ENCODE data around the gene FRMD4B.
"Not testable (repeated sequence)": the region's sequence is repeated elsewhere in the genome, so short reads cannot be mapped to it uniquely, and the experiment has no call there.

The FRMD4B gene

DNA sequence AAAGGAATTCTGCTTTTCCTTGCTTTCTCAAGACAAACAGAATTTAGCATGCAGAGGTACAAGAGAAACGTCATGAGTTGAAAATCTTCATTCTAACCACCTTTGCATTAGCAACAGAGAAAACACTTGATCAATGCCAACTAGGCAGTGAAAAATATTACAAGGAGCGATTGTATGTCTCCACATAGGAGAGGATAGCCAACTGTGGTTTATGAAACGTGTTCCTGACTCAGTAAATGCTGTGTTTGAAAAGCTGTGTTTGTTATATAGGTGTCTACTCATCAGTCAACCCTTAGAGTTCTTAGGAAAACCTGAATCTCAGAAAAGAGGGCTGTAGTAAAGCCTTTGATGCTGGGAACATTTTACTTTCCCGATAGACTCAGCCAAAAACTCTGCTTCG, 102.4 kb downstream of the FRMD4B start:
- no peak for DNase-seq (ENCODE audit: low read depth)

DNA sequence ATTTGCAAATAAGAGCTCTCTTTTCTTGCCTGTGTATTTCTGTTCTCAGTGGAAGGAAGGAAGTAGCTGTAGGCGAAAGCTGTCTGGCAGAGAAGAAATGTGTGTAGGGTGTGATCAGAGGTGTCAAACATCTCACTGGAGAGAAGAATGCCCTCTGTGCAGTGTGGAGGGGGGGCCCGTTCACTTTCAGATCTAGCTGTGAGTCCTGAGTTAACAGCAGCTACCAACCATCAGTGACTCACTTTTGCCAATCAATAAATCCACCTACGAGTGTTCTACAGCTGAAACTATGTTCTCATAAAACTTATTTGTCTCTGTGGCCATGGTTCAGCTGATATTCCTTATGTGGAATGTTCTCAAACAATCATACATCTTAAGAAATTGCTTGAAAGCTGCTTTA, 103.7 kb downstream of the FRMD4B start:
- no peak for DNase-seq (ENCODE audit: low read depth)

DNA sequence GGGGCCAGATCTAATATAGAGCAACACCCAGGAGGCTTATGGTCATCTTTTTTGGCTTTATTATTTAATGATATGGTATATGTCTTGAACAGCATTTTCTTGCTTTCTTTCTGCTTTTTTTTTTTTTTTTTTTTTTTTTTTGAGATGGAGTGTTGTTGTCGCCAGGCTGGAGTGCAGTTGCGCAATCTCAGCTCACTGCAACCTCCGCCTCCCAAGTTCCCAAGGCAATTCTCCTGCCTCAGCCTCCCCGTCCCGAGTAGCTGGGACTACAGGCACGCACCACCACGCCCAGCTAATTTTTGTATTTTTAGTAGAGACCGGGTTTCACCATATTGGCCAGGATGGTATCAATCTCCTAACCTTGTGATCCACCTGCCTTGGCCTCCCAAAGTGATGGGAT, 108.5 kb downstream of the FRMD4B start:
- not testable (repeated sequence) for DNase-seq (ENCODE audit: low read depth)

DNA sequence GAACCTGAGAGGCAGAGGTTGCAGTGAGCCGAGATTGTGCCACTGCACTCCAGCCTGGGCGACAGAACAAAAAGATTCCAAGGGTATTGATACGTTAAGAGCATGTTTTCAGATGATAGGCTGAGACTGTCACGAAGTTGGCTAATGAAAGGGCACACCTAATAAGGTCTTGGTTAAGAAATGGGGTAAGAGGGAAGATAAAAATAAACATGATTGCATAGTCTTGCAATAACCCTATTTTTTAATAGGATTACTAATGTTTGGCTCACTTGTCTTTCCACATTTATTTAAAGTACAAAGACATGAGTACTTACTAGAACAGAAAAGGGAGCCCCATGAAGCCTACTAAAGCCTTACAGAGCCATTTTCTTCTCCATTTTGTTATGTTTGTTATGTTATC, 109.0 kb downstream of the FRMD4B start:
- DNase-seq (ENCODE audit: low read depth): no peak

DNA sequence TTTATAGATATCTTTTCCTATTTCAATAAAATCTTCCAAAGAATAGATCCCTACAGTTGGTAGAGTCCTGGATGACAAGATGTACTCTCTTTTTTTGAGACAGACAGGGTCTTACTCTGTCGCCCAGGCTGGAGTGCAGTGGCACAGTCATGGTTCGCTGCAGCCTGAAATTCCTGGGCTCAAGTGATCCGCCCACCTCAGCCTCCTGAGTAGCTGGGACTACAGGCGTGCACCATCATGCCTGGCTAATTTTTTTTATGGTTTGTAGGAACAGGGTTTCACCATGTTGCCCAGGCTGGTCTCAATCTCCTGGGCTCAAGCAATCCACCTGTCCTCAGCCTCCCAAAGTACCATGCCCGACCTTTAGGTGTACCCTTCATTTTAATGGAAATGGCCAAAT, 109.7 kb downstream of the FRMD4B start:
- not testable (repeated sequence) for DNase-seq (ENCODE audit: low read depth)

DNA sequence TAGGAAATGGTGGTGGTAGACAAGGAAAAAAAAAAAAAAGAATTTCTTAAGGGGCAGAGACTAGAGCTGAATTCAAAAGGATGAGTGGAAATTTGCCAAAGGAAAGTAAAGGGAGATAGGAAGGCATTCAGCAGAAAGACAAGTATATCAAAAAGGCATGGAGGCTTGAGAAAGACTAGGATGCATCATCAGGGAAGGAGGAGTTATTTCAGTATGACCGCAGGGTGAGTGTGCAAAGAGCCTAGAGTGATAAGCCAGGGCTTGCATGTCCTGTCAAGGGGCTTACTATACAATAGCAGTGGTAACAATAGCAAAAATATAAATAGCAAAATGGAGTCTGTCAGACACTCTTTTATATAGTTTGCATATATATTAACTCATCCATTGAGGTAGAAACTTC, 112.0 kb downstream of the FRMD4B start:
- peak; percentile 36 for DNase-seq (ENCODE audit: low read depth)

DNA sequence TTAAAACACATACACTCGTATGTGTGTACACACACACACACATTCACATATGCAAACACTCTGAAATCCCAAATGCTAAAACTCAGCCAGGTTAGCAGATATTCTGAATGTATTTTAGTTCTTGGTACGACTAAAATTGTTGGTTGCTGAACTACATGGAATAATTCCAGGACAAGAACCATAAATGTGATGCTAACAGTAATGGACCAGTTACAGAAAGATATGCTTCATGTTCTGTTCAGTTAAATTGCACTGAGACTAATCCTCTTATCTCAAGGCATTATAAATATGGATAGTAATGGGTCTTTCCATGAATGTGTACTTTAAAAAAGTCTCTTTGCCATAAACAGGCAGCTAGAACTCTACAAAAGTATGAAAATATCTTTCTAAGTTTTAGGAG, 113.3 kb downstream of the FRMD4B start:
- DNase-seq (ENCODE audit: low read depth): no peak

DNA sequence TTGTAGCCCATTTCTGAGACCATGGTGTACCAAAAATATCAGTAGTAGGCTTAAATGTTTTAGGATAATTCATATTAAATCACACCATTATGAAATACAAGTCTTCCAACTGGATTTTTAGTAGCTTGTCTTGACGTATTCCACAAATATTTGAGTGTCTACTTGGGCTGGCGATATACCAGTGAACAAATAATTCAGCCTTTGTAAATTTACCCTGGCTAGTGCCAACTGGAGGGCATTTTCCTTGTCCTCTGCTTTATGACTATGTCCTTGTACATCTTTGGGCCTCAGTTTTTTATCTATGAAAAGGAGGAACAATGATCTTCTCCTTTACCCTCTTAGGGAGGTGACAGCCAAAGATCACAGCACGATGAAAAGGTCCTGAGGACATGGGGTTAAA, 114.8 kb downstream of the FRMD4B start:
- DNase-seq (ENCODE audit: low read depth): no peak

DNA sequence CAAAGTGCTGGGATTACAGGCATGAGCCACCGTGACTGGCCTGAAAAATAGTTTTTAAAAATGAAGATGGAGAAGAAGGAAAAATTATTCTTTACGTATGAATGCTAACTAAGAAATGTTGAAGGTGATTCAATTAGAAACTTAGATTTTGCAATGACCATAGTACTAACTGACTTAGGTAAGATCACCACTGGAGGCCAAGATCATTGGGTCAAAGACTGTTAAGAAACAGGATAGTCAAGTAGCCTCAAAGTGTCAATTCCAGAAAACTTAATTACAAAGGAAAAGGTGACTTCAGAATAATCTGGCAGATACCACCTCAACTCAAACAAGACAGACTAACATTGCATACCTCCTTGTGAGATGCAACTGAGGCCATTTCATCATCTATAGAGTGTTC, 119.3 kb downstream of the FRMD4B start:
- DNase-seq (ENCODE audit: low read depth): no peak

DNA sequence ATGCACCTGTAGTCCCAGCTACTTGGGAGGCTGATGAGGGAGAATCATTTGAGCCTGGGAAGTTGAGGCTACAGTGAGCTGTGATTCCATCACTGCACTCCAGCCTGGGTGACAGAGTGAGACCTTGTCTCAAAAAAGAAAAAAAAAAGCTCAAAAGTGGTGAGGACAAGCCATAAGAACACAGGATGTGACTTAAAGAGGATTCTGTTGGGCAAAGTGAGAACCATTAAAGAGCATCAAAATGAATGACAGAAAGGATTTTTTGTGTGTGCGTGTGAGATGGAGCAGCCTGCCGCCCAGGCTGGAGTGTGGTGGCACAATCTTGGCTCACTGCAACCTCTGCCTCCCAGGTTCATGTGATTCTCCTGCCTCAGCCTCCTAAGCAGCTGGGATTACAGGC, 119.8 kb downstream of the FRMD4B start:
- not testable (repeated sequence) for DNase-seq (ENCODE audit: low read depth)

DNA sequence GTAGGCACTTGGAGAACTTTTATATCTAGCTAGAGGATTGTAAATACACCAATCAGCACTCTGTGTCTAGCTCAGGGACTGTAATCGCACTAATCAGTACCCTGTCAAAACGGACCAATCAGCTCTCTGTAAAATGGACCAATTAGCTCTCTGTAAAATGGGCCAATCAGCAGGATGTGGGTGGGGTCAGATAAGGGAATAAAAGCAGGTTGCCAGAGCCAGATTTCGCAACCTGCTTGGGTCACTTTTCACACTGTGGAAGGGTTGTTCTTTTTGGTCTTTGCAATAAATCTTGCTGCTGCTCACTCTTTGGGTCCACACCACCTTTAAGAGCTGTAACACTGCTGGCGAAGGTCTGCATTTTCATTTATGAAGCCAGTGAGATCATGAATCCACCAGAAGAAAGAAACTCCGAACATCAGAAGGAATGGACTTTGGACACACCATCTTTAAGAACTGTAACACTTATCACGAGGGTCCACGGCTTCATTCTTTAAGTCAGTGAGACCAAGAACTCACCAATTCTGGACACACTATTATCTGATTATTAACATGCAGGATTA, 125.0 kb downstream of the FRMD4B start:
- not testable (repeated sequence) for DNase-seq (ENCODE audit: low read depth)

DNA sequence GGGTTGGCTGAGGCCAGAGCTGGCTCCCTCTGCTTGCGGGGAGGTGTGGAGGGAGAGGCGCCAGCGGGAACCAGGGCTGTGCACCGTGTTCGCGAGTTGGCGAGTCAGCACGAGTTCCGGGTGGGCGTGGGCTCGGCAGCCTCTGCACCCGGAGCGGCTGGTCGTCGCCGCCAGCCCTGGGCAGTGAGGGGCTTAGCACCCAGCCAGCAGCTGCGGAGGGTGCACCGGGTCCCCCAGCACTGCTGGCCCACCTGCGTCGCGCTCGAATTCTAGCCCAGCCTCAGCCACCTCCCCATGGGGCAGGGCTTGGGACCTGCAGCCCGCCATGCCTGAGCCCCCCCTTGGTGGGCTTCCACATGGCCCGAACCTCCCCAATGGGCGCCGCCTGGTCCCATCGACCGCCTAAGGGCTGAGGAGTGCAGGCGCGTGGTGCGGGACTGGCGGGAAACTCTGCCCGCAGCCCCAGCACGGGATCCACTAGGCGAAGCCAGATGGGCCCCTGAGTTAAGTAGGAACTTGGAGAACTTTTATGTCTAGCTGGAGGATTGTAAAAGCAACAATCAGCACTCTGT, 125.6 kb downstream of the FRMD4B start:
- DNase-seq (ENCODE audit: low read depth): no peak

DNA sequence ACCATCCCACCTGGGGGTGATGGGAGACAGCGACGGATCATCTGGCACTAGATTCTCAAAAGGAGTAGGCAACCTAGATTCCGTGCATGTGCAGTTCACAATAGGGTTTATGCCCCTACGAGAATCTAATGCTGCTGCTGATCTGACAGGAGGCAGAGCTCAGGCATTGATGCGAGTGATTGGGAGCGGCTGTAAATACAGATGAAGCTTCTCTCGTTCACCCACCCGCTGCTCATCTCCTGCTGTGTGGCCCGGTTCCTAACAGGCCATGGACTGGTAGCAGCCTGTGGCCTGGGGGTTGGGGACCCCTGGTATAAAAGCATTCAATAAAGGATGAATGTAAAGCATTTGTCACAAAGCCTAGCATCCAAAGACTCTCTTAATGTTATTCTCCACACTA, 126.8 kb downstream of the FRMD4B start:
- DNase-seq (ENCODE audit: low read depth): no peak

DNA sequence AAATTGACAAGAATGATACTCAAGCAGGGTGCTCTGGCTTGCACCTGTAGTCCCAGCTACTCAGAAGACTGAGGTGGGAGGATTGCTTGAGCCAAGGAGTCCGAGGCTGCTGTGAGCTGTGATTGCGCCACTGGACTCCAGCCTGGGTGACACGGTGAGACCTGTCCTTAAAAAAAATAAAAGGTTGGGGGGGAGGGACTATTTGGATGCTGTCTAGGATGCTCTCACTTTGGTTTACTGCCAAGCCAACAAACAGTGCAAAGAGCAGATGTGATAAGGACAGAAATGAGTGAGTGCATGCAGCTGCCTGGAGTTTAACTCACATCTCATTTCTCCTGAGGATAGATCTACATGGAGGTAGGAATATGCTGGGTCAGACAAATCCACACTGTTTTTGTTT, 130.0 kb downstream of the FRMD4B start:
- DNase-seq (ENCODE audit: low read depth): no peak

DNA sequence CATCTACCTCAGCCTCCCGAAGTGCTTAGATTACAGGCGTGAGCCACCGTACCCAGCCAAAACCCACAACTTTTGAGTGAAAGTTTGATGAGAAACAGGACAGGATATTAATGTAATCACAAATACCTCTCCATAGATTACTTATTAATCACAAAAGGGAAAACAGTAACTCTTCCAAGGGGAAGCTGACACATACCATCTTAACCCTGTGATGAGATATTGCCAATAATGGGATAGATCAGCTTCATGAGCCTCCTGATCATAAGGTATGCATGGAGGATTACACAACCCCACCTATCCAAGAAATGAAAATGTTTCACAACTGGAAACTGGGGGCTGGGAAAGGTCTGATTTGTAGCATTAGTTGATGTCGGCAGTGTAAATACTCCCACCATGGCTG, 131.5 kb downstream of the FRMD4B start:
- no peak for DNase-seq (ENCODE audit: low read depth)

DNA sequence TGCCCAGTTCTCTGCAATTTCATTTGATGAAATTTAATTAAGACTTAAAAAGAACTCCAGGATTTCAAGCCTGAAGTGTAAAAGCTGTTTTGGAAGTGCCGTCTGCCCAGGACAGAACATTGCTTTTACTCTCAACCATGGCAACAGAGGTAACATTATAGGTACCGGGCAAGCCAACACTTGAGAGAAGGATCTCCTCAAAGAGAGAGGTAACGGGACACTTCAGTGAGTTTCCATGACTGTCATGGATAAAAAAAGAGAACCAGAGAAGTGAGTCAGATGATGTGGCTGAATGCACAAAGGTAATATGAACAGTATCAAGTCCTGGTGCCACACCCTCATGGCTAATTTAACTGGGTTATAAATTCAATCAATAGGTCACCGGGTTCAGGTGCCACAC, 133.3 kb downstream of the FRMD4B start:
- DNase-seq (ENCODE audit: low read depth): no peak

DNA sequence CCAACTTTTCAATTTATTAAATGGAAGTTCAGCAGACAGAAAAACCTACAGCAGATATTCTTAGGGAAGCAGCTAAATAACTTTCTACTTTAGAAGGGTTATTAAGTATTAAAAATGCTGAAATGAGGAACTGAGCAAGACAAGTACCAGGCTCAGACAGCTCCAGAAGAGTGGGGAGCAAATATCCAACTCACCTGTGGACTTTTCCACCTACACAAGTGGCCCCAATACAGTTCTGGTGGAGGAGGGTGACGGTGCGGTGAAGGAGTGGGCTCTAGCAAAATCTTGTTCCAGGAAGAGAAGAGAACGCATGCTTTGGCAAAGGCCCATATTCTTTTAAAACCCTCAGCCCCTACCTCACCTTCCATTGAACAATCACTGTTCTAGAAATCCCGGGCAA, 133.7 kb downstream of the FRMD4B start:
- no peak for DNase-seq (ENCODE audit: low read depth)

DNA sequence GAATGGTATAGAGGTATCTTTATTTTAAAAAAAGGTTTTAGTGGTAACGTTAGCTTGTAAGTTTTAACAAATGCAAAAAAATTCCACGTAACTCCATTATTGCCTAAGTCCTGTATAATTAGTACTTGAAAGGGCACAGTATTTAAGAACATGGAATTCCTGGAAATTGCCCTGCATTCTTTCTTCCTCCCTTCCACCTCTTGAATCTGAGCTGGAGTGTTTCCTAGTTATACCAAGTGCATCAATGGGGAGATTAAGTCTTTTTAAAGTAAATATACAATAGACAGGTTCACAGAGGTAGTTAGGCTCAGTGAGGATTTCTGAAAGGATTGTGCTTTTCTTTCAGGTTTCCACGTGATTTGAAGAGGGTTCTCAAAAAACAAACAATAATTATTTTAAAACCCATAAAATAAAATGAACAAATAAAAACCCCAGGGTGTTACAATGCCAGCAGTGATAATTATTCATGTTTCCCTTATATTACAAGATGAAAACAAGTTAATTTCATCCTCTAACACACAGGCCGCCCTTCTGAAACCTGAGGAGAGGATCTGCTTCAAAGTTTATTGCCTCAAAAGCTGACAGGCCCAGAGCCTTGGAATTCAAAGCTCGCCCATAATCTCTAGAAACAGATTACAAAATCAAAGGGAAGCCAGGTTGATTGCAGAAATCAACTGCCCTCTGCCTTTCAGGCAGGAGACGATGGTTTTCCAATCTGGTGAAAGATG, 134.6 kb downstream of the FRMD4B start:
- no peak for DNase-seq (ENCODE audit: low read depth)

DNA sequence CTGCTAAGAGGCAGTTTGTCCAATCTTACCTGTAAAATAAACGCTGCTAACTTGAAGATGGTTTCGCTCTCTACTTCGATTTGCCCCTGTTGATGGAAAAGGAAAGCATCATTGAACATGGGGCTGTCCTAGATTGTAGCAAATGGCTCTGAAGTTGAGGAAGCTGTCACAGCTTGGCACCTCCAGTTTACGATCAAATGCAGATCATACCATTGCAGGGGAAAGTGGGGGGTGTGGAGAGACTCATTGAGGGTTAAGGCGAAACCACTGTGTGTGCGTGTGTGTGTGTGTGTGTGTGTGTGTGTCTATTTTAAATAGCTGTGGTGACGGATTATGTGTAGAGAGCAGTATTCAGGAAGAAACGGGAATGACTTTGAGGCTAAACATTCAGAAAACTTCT, 135.9 kb downstream of the FRMD4B start:
- peak; percentile 45 for DNase-seq (ENCODE audit: low read depth)

DNA sequence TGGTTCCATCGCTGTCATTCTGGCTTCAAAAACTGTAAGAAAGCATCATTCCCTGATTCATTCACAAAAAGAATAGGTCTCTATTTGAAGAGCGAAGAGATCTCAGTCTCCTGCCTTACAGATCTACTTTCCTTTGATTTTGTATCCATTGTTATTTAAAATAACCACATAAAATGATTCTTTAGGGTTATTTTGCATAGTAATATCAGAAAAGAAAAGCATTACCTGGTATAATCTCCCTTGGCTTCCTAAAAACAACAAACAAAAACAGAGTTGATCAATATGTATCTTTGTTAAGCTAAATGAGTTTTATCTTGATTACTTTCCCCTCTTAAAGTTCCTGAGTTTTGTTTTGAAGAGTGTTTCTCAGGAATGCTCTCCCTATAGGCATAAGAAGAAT, 136.9 kb downstream of the FRMD4B start:
- no peak for DNase-seq (ENCODE audit: low read depth)

DNA sequence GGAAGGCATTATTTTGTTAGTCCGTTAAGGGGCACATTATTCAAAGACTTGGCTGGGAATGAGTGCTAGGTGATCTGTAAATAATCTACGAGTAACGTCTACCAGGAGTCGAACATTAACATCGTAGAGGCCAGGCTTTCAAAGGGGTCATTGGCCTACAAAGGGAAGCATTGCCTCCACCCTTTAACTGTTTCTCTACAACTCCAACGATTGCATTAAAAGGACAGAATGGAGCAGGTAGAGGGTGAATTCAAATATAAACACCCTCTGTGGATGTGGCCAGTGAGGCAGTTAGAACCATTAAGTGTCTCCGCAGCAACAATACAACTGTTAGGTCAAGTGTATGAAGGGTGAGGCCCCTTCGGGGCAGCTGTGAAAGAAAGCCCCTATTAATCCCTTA, 137.5 kb downstream of the FRMD4B start:
- no peak for DNase-seq (ENCODE audit: low read depth)

DNA sequence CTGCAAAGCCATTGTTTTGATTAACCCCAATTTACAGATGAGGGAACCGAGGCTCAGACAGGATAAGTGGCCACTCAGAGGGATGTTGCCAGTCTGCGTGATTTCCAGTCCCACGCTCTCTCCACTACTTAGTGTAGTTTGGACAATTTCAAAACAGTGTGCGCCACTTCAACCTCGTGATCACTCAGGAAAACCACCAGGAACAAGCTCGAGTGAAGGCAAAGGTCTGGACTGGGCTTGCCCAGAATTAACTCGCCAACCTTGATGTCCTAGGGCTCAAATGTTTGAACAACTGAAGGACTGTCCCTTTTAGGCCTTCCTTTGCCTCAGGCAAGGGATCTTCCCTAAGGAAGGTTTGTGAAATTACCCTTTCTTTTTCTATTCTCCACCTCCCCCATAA, 139.3 kb downstream of the FRMD4B start:
- no peak for DNase-seq (ENCODE audit: low read depth)

DNA sequence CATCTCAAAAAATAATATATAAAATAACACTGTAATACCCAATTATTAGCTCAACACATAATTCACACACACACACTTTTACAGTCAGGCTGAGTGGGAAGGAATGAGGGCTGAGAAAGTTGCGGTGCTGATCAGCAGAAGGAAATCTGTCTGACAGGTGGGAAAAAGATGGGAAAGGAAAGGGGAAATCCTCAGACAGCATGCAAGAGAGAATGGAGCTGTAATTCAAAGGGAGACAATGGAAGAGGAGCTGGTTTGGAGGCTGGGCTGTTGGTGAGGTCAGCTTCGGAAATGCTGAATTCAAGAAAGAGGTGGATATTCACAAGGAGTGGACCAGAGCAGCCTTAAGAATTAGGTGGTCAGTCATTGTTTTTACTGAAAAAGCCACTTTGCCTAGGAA, 141.8 kb downstream of the FRMD4B start:
- no peak for DNase-seq (ENCODE audit: low read depth)

DNA sequence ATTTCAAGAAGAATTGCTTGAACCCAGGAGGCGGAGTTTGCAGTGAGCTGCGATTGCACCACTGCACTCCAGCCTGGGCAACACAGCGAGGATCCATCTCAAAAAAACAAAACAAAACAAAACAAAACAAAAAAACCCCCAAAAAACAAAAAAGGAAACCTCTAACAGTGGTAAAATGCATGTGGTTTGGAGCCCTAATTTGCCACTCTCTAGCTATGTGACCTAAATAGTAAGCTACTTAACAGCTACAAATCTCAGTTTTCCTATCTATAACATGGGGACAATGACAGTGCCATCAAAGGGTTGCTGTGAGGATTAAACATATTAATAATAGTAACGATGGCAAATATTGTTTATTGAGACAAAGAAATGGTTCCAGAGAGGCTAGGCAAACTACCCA, 144.1 kb downstream of the FRMD4B start:
- DNase-seq (ENCODE audit: low read depth): no peak
